Activated naive CD4-positive, alpha-beta T cell treated with anti-CD3 and anti-CD28 coated beads, Interleukin-2, amount 10 ng/mL, durations not matched to agents 7 days and 5 days (primary cell): ENCODE results near the gene STIM1.
A peak's percentile ranks its signal among the peaks of the same experiment; 100 is the strongest.

Source experiments
- CTCF ChIA-PET: fragments of 350-600 bp; sonication (Branson Sonifier 250); formaldehyde crosslinking; loops from one replicate; lab custom pipeline; 2021; ENCODE audit warnings: antibody characterized with exemption; lab: Charles Lee
- DNase-seq: peaks from one replicate; pipeline ENCODE4 v3.0.0-alpha.2; 2020
- H3K27ac Mint-ChIP-seq: one replicate; pipeline ENCODE4 v1.8.0; 2021; ENCODE audit warnings: mild to moderate bottlenecking, moderate library complexity, mixed read lengths
- H3K27me3 Mint-ChIP-seq: one replicate; pipeline ENCODE4 v1.8.0; 2021; ENCODE audit warnings: mild to moderate bottlenecking, mixed read lengths
- H3K36me3 Mint-ChIP-seq: one replicate; pipeline ENCODE4 v1.8.0; 2021; ENCODE audit warnings: mixed read lengths
- H3K4me1 Mint-ChIP-seq: one replicate; pipeline ENCODE4 v1.8.0; 2021; ENCODE audit warnings: mixed read lengths
- H3K4me3 Mint-ChIP-seq: one replicate; pipeline ENCODE4 v1.8.0; 2021; ENCODE audit warnings: mild to moderate bottlenecking, moderate library complexity, mixed read lengths
- H3K9me3 Mint-ChIP-seq: one replicate; pipeline ENCODE4 v1.8.0; 2021; ENCODE audit warnings: mixed read lengths

The STIM1 gene

DNA sequence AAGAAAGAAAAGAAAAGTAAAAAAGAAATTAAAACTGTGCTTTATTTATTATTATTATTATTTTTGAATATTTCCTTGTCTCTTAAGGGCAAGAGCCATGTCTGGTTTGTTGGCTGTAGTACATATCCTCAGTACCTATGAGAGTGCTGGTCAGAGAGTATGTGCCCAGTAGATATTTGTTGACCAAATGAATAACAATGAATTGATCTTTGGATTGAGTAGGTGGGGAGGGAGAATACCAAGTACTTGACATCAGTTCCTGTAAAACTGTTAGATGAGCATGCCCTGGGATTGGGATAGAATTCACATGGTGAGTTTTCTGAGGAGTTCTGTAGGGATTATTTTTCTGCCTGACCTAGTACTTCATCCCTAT is 11.4 kb downstream of the STIM1 start:
- Mint-ChIP-seq H3K36me3 (peaks cover 37% of the 10 kb centered on the region), H3K9me3 (no peaks in the 10 kb centered on the region), H3K27me3 (no peaks in the 10 kb centered on the region), H3K4me1 (peaks cover 87% of the 10 kb centered on the region), H3K4me3 (no peak overlapping the region), H3K27ac (peak overlapping the region; percentile 46)
- CTCF ChIA-PET = interaction anchor here (3.0 to 5.3 kb wide), 2 partner anchors 12 to 17 kb away, joined by 9 to 42 read pairs; partner anchors contain the start of gene STIM1
- DNase-seq = no peak

DNA sequence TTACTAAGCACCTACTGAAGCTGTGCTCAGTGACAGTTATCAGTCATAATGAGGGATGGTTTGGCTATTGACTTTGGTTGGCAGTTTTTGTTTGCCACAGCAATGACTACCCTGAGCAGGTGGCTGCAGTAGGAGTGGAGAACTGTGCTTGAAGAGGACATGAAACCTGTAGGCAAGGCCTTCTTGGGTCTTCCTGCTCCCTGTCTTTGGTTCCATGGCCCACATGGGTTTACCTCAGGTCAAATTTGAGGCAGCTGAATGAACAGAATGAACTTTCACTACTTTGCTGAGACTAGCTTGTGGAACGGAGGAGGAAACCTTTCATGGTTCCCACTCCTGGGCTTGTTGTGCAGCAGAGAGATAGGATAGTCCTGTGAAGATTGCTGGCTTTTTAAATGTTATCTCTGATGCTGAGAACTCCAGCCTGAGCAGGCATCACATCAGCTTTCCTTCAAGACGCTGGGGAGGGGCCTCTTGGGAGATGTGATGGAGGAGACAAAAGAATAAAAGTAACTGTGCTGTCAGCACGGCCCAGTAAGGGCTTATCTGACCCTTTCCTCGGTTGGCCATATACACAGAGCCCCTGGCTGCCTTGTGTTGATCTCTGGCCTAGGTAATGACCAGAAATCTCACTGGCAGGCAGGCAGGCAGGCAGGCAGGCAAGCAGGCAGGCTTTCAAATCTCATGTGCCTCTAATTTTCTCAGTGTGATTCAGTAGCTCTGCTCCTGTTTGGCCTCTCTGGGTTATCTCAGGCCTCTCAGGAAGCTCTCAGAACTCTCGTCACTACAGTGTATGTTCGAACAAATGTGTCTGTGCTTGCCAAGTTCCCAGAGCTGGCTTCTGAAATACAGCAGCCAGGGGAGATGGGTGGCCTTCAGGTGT is 12.0 kb downstream of the STIM1 start:
- no peaks in the 10 kb centered on the region for H3K27me3 Mint-ChIP-seq
- peaks cover 36% of the 10 kb centered on the region for H3K36me3 Mint-ChIP-seq
- CTCF ChIA-PET = interaction anchor here (0.7 to 5.3 kb wide), 4 partner anchors 8 to 18 kb away, joined by 3 to 42 read pairs (median 6); partner anchors contain the start of gene STIM1
- DNase-seq = peak; percentile 27
- peak overlapping the region; percentile 46 for H3K27ac Mint-ChIP-seq
- H3K9me3 Mint-ChIP-seq = no peaks in the 10 kb centered on the region
- no peak overlapping the region for H3K4me3 Mint-ChIP-seq
- H3K4me1 Mint-ChIP-seq = peaks cover 85% of the 10 kb centered on the region

DNA sequence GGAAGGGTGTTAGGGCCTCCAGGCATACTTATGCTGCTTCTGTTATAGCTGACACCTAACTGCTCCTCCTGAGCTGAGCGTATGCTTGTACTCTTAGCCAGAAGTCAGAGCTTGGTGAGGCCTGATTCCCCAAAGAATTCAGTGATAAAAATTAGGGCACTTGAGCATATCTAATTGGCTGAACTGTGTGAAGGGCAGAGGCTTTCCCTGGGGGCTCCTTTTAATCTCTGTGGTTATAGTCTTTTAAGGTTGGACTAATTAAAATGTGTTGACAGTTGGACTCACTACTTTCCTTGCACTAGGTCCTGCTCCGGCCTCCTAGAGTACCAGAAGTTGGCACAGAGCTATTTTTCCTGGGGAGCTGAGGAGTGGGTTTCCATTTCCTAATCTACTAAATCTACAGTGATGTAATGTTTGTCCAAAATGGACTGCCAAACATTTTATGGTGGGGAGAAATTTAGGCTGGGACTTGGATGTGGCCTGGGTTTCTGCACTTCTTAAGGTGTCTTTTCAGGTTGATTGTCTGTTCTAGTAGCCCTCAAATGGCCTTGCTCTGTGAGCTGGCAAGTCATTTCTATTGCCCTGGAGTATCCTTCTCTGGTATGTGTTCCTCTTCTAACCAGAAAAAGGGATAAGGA is 18.4 kb downstream of the STIM1 start:
- no peak for DNase-seq
- Mint-ChIP-seq H3K4me1 (peaks cover 63% of the 10 kb centered on the region), H3K36me3 (peaks cover 29% of the 10 kb centered on the region), H3K27me3 (no peaks in the 10 kb centered on the region), H3K27ac (no peak overlapping the region), H3K9me3 (no peaks in the 10 kb centered on the region), H3K4me3 (no peak overlapping the region)
- CTCF ChIA-PET = interaction anchor here (1.6 to 4.5 kb wide), 2 partner anchors 19 to 199 kb away, joined by 6 to 22 read pairs; partner anchors contain the start of gene STIM1

DNA sequence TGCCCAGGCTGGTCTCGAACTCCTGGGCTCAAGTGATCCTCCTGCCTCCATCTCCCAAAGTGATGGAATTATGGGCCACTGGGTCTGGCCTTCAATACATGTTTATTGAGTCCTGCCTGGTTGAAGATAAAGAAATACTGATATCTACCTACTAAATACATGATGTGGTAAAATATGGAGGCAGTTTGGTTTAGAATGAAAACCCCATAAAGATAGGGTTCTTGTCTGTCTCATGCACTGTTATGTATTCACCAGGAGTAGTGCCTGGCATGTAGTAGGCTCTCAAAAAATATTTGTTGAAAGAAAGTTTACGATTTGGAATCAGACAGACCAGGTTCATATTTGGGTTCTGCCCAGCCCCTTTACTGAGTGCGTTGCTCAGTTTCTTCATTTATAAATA is 21.1 kb downstream of the STIM1 start:
- Mint-ChIP-seq H3K27me3 (no peaks in the 10 kb centered on the region), H3K4me3 (no peak overlapping the region), H3K36me3 (peaks cover 24% of the 10 kb centered on the region), H3K27ac (no peak overlapping the region), H3K4me1 (peaks cover 64% of the 10 kb centered on the region), H3K9me3 (no peaks in the 10 kb centered on the region)
- CTCF ChIA-PET = interaction anchor here (1.1 to 4.5 kb wide), 2 partner anchors 9 to 22 kb away, joined by 3 to 22 read pairs; partner anchors contain the start of gene STIM1
- no peak for DNase-seq

DNA sequence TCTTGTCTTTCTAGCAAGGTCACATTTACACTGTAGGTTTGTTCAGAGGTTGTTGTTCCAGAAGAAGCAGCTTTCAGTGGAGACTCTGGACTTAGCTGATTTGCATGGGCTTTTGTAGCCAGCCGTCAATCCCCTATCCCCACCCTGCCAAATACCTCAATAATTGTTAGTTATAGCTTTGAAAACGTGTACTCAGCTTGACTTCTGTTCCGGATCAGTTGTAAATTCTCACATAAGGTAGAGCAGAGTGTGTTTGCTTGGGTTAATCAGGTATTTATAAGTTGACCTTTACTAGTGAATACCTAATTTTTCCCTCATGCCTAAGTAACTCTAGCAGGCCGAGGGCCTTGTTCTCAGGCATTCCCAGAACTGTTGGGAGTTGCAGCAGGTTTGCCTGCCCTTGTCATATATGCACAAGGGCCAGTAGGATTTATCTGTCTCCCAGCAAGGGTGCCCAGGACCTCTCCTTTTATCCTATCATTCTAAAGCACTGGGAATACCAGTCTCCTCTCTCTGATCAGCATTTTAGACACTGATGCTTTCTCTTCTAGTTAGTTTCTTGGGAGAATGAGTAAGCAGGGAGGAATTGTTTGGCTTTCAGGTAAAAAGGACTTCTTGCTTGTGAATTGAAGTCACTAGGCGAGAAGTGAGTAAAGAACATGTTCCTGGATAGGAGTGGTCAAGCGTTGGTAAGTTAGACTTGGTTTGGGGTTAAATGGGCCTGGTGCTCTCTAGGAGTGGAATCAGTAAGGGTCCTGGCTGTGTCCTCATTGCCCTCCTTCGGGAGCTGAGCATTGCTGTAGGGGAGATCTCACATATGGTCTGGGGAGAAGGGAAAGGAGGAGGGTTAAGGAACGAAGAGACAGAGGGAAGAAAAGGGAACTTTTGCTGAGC is 22.1 kb downstream of the STIM1 start:
- Mint-ChIP-seq H3K4me1 (peaks cover 61% of the 10 kb centered on the region), H3K27ac (no peak overlapping the region), H3K4me3 (no peak overlapping the region), H3K9me3 (no peaks in the 10 kb centered on the region), H3K36me3 (peaks cover 22% of the 10 kb centered on the region), H3K27me3 (no peaks in the 10 kb centered on the region)
- DNase-seq = no peak
- CTCF ChIA-PET = interaction anchor here (0.6 to 4.5 kb wide), 5 partner anchors 8 to 1750 kb away, joined by 3 to 22 read pairs (median 4); partner anchors contain the start of gene STIM1

DNA sequence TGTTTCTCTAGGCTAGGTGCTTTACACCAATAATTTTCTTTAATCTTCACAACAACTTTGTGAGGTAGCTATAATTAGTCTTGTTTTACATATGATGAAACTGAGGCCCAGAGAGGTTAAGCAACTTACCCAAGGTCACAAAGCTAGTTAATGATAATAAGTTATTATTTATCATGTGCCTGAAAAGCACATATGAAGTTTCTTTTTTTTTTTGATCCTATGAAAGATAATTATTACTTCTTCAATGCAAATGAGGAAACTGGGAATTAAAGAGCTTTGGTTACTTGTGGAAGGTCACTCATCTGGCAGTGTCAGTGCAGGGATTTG is 22.8 kb downstream of the STIM1 start:
- CTCF ChIA-PET = interaction anchor here (0.6 to 1.1 kb wide), 3 partner anchors 23 to 1749 kb away, joined by 3 to 6 read pairs (median 4); partner anchors contain the start of gene STIM1
- no peaks in the 10 kb centered on the region for H3K27me3 Mint-ChIP-seq
- H3K36me3 Mint-ChIP-seq = peaks cover 22% of the 10 kb centered on the region
- H3K4me1 Mint-ChIP-seq = peaks cover 64% of the 10 kb centered on the region
- H3K27ac Mint-ChIP-seq = no peak overlapping the region
- no peak overlapping the region for H3K4me3 Mint-ChIP-seq
- no peaks in the 10 kb centered on the region for H3K9me3 Mint-ChIP-seq
- DNase-seq = no peak

DNA sequence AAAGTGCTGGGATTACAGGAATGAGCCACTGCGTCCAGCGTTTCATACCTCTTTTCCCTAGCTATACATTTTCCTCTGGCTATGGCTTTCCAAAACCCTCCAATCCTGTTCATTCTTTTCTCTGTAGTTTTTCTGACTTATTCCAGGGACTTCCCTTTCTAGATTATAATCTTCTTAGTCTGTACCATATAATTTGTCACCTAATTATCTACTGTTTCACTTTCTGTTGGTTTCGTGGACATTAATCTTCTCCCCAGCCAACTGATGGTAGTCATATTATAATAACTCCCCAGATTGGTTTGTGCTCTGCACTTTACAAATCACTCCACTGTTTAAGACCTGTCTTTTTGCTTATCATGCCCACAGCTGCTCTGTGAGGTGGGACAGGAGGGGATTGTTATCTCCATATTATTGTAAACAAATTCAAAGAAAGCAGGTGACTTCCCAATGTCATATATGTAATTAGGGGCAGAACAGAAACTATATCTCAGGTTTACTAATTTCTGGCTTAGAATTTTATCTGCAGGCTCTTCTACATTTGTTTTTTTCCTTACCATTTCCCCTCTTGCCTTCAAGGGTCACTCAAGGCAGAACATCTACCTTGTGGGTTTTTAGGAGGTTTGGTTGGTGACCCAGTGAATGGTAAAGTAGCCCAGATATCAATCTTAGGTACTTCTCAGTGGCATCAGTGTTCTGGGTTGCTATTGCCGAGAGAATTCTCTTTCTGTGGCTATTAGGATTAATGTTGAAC is 23.9 kb downstream of the STIM1 start:
- no peak for DNase-seq
- peaks cover 20% of the 10 kb centered on the region for H3K36me3 Mint-ChIP-seq
- H3K9me3 Mint-ChIP-seq = no peaks in the 10 kb centered on the region
- no peaks in the 10 kb centered on the region for H3K27me3 Mint-ChIP-seq
- H3K4me1 Mint-ChIP-seq = peaks cover 63% of the 10 kb centered on the region
- H3K4me3 Mint-ChIP-seq = no peak overlapping the region
- no peak overlapping the region for H3K27ac Mint-ChIP-seq
- CTCF ChIA-PET = interaction anchor here (1.5 kb wide), 1 partner anchor 194 kb away, joined by 6 read pairs; no protein-coding TSS in a partner anchor

DNA sequence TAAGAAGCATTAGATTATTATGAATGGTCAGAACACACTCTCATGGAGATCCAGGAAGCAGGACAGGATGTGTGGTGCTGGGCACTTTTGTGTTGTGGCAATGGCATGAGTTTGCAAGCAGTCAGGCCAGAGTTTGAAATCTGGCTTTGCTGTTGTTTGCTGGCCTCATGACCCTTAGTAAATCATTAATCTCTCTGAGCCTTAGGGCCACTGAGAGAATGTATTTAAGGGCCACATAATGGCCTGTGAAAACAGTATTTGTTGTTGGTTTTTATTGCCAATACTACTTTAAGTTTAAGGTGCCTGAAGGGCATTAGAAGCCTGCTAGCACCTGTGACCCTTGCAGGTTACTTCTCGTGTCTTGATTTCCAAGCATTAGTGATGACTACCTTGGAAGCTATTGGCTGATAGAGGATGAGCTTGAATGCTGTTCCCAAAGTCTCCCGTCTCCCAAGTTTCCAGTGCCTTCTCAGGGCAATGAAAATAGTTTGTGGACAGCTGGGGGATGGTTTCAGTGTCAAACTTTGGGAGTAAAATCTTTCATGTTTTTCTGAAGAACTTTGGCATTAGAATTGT is 24.6 kb downstream of the STIM1 start:
- Mint-ChIP-seq H3K27ac (no peak overlapping the region), H3K9me3 (no peaks in the 10 kb centered on the region), H3K36me3 (peaks cover 14% of the 10 kb centered on the region), H3K27me3 (no peaks in the 10 kb centered on the region), H3K4me3 (no peak overlapping the region), H3K4me1 (peaks cover 60% of the 10 kb centered on the region)
- CTCF ChIA-PET = interaction anchor here (1.2 to 1.5 kb wide), 3 partner anchors 25 to 193 kb away, joined by 6 to 10 read pairs (median 6); partner anchors contain the start of gene STIM1
- no peak for DNase-seq

DNA sequence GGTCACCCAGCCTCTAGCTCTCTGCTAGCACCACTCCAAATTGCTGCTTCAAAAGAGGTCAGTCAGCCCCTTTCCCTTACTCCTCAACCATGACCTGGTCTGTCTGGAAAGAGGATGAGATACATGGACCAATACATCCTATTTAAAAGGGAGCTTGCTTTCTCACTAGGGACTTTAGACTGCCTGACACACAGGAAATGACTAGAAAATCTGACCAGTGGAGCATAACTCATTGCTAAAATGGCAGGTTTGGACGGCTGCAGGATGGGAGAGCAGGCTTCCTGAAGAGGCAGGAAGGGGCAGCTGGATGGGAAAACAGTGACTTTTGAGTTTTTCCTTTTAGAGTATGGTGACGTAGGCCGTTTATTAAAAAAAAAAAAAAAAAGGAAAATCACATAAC is 25.3 kb downstream of the STIM1 start:
- Mint-ChIP-seq H3K9me3 (no peaks in the 10 kb centered on the region), H3K36me3 (peaks cover 14% of the 10 kb centered on the region), H3K27ac (no peak overlapping the region), H3K27me3 (no peaks in the 10 kb centered on the region), H3K4me1 (peaks cover 57% of the 10 kb centered on the region), H3K4me3 (no peak overlapping the region)
- CTCF ChIA-PET = interaction anchor here (1.2 to 1.5 kb wide), 4 partner anchors 9 to 192 kb away, joined by 4 to 10 read pairs (median 6); partner anchors contain the start of gene STIM1
- no peak for DNase-seq

DNA sequence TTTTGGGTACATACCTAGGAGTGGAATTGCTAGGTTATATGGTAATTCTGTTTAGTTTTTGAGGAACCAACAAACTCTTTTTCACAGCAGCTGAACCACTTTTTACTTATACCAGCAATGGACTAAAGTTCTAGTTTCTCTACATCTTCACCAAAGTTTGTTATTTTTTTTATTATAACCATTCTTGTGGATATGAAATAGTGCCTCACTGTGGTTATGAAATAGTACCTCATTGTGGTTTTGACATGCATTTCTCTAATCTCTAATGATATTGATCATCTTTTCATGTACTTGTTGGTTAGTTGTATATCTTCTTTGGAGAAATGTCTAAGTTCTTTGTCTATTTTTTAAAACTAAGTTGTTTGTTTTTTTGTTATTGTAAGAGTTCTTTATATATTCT is 27.2 kb downstream of the STIM1 start:
- Mint-ChIP-seq H3K9me3 (no peaks in the 10 kb centered on the region), H3K36me3 (peaks cover 18% of the 10 kb centered on the region), H3K27ac (no peak overlapping the region), H3K4me3 (no peak overlapping the region), H3K4me1 (peaks cover 59% of the 10 kb centered on the region), H3K27me3 (no peaks in the 10 kb centered on the region)
- no peak for DNase-seq
- CTCF ChIA-PET = interaction anchor here (1.0 to 1.6 kb wide), 5 partner anchors 14 to 190 kb away, joined by 3 to 7 read pairs (median 4); no protein-coding TSS in a partner anchor

DNA sequence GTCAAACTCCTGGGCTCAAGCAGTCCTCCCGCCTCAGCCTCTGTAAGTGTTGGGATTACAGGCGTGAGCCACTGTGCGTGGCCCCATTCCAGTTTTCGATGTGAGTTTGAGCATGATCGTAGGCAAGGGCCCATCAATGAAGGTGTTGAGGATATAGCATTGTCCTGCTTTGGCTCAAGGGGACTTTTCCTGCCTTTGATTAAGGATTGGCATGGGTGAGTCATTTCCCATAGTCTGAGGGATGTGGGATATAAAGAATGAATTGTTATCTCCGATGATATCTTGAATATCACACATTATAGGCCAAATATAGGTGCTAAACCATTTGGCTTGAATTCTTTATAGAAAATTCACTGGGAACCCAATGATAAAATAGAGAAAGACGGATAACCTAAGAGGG is 30.4 kb downstream of the STIM1 start:
- DNase-seq = no peak
- CTCF ChIA-PET = interaction anchor here (1.2 kb wide), 1 partner anchor 9 kb away, joined by 3 read pairs; no protein-coding TSS in a partner anchor
- Mint-ChIP-seq H3K36me3 (peaks cover 15% of the 10 kb centered on the region), H3K27ac (no peak overlapping the region), H3K27me3 (no peaks in the 10 kb centered on the region), H3K9me3 (no peaks in the 10 kb centered on the region), H3K4me1 (peaks cover 43% of the 10 kb centered on the region), H3K4me3 (no peak overlapping the region)

DNA sequence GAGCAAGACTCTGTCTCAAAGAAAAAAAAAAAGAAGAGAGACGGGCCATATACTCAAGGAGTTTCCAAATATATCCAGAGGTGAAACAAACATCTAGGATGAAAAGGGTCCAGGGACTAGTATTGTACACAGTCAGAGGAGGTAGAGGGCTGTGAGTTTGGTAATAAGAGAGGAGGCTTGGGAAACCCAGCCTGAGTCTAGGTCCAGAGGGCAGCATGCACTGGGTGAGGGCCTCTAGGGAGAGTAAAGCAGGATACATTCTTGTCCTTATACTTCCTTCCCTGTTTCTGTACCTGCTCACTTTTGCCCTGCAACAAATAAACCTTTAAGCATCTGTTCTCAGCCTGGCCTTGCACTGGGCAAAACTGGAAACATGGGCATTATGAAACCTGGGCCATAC is 31.5 kb downstream of the STIM1 start:
- H3K36me3 Mint-ChIP-seq = peaks cover 18% of the 10 kb centered on the region
- no peak overlapping the region for H3K27ac Mint-ChIP-seq
- DNase-seq = no peak
- H3K4me3 Mint-ChIP-seq = no peak overlapping the region
- CTCF ChIA-PET = interaction anchor here (1.1 kb wide), 1 partner anchor 32 kb away, joined by 3 read pairs; the partner anchor contains the start of gene STIM1
- H3K4me1 Mint-ChIP-seq = peaks cover 39% of the 10 kb centered on the region
- no peaks in the 10 kb centered on the region for H3K27me3 Mint-ChIP-seq
- no peaks in the 10 kb centered on the region for H3K9me3 Mint-ChIP-seq
